Inferior parietal cortex (tissue), 1 donor: ENCODE data around the gene MRPL44.
A peak's percentile ranks its signal among the peaks of the same experiment; 100 is the strongest.
"Not testable (repeated sequence)": the region's sequence is repeated elsewhere in the genome, so short reads cannot be mapped to it uniquely, and the experiment has no call there.

Source experiments
- DNase-seq: peaks from one replicate; pipeline ENCODE4 v3.0.0-alpha.2; 2016; ENCODE audit errors: extremely low spot score

MRPL44 gene

DNA sequence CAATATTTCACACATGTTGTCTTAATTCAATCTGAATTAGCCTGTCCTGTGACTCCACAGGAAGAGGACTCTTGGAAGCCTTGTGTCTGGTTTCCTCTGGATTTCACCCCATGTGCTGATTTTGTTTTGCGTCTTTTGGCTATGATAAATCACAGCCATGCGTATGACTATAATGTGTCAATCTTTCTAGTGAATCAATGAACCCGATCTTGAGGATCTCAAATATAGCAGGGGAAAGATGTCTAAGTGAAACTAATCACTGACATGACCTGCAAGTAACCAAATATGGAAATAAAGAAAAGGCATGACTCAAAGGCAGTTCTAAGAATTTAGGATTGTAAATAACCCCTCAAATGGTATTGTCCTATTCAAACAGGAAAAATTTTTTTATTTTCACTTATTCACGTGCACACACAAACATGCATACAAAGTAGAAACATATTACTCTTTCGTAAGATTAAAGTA lies 20.4 kb upstream of the MRPL44 start:
- DNase-seq: no peak

DNA sequence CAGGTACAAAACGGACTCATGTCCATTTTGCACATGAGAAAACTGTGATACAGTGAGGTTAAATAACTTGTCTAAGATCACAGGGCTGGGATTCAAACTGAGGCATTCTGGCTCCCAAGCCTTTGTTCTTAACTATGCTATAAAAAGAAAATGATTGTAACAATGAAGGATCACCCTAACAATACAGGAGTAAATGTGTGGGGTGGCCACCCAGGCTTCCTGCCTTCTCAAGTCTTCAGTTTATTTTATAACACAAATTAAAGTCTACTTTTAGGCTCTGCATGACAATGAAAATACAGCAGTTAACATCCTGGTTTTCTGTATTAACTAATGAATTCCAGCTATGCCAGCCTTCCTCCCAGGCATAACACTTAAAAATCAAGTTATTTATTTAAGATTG lies 19.7 kb upstream of the MRPL44 start:
- no peak for DNase-seq

DNA sequence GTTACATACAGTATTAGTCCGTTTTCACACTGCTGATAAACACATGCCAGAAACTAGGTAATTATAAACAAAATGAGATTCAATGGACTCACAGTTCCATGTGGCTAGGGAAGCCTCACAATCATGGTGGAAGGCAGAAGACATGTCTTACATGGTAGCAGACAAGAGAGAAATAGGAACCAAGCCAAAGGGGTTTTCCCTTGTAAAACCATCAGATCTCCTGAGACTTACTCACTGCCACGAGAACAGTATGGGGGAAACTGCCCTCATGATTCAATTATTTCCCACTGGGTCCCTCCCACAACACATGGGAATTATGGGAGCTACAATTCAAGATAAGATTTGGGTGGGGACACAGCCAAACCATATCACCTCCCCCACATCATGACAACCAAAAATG lies 17.8 kb upstream of the MRPL44 start:
- DNase-seq: not testable (repeated sequence)

DNA sequence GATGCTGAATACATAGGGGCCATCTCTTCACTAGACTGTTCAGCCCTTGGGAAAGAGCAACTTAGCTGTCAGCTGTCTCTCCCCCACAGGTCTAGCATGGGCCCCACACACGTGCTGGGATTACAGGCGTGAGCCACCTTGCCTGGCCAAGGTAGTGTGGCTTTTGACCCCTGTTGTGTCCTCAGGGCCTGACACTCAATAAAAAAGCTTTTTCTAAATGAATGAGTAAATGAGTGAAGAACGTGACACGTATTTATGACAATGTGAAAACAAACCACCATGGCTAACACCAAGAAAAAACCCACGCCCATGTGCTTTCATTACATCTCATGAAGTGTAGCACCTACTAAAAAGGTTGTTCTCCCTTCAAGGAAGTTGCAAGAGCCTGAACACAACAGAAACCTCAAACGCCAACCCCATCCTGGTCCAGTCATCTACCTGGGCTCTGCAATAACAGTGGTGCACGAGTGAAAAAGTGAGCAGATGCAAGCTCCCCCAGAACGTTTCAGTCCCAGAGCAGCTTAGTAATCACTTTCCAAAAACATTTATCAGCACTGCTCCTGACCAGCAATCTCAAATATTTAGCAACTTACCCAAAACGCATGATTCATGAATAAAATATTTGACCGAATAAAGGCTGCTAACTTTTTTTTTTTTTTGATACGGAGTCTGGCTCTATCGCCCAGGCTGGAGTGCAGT lies 15.5 kb upstream of the MRPL44 start:
- DNase-seq: no peak

DNA sequence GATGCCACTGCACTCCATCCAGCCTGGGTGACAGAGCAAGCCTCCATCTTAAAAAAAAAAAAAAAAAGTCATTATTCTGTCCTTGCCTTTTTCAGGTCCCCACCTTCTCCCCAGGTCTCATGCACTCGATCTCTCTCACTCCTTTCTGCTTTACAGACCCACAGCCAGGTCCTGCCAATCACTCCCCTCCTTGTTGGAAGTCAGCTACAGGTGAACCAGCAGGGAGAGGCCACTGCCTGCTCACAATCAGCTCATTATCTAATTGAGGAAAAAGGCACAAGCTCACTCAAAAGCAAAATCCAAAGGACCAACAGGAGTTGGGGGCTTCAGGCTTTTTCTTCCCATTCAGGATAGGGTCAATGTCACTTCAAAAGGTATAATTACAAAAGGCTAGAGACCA lies 14.1 kb upstream of the MRPL44 start:
- no peak for DNase-seq

DNA sequence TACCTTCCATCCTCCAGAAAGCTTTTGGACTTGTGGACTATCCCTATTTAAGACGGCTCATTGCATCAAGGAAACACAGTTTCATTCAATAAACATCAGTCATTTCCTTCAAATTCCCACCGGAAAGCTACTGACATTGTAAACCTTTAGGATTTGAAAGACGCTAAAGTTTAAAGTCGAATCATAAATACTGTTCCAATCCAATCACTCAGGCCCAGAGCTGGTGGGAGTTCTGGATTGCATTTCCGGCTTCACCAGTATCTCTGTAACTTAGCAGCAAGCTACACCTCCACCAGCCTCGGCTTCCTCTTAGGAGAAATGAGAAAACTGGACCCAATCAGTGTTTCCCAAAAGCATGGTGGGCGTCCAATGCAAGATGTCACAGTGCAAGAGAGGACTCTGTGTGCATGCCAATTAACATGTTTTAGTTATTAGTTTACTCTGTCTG lies 13.7 kb upstream of the MRPL44 start:
- DNase-seq: no peak

DNA sequence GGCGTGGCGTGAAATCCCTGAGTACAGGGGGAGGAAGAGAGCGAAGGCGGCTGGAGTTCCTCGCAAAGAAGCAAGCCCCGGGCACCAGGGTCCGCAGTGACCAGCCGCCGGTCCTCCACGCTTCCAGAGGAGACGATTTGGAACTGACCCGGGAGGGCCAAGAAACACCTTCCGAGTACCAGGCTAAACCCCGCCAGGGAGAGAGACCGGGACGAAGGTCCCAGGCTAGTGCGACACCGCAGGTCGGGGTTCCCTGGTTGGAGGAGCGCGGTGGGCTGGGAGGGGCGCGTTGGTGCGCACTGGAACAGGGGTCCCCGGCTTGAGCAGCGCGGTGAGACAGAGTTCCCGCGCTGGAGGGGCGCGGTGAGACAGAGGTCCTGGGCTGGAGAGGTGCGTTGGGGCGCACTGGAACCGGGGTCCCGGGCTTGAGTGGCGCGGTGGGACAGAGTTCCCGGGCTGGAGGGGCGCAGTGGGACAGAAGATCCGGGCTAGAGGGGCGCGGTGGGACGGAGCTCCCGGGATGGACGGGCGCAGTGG lies 13.0 kb upstream of the MRPL44 start:
- DNase-seq: no peak

DNA sequence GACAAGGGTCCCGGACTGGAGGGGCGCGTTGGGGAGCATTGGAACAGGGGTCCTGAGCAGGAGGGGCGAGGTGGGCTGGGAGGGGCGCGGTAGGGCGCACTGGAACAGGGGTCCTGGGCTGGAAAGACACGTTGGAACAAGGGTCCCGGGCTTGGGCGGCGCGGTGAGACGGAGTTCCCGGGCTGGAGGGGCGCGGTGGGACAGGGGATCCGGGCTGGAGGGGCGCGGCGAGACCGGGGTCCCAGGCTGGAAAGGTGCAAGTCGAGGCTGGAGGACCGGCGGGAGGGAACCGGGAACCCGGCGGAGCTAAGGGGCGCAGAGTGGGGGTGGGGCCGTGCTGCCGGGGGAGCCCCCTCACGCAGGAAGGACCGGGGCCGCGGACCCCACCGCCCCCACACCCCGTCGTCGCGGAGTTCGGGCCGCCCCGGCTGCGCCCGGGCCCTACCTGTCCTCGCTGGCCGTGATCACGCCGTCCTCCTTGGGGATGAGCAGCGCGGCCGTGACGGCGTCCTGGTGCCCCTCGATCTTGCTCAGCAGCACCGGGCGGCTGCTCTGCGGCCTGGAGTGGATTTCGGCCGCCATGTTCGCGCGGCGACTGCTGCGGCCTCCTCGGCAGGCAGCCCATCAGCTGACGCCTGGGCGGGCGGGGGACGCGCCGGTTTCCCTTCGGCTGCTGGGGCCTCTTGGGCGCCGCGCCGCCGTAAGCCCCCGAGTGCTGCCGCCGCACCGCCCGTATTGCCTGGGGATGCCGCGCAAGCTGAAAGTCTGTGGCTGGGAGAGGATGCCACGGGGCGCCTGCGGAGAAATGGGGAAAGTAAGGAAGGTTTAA lies 12.3 kb upstream of the MRPL44 start, which contains the start of gene WDFY1:
Gene WDFY1 (minus strand): TSS at position 633 of the 829 bp plus-strand sequence. CDS start 51 bp downstream, at position 582.
- peak; percentile 85 for DNase-seq

DNA sequence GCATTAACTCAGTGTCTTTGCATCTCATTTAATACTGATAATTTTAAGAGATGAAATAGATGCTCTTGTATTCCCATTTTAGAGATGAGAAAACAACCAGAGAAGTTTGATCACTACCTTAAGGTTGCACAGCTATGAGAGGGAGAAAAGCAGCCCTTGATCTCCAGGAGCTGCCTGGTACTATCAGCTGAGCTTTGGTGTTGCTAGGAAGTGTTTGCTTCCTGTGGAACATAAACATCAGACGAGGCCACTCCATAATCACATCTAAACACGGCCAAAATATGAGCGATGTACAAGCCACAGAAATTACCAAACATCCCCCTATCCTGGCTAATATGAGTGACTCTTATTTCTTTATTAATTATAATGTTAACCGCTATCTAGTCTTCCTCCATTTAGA lies 11.5 kb upstream of the MRPL44 start:
- DNase-seq: no peak

DNA sequence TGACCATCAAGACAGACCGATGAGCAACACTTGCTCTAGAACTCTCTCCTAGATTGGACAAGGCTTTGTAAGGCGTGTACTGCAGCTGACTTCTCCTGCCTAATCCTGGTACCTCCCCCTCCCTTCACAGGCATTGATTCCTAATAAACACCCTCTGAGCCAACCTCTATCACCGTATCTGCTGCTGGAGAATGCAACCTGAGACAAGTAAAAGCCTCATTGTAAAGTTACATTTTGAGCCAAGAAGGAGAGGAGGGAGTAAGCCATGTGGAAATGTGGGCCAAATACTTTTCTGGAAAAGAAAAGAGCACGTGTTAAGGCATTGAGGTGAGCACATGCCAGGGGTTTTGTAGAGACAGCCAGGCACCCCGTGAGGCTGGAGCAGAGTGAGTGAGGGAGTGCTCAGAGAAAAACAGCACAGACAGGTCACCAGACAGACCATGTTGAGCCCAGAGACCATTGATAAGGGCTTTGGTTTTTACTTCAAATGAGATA lies 9.5 kb upstream of the MRPL44 start:
- no peak for DNase-seq

DNA sequence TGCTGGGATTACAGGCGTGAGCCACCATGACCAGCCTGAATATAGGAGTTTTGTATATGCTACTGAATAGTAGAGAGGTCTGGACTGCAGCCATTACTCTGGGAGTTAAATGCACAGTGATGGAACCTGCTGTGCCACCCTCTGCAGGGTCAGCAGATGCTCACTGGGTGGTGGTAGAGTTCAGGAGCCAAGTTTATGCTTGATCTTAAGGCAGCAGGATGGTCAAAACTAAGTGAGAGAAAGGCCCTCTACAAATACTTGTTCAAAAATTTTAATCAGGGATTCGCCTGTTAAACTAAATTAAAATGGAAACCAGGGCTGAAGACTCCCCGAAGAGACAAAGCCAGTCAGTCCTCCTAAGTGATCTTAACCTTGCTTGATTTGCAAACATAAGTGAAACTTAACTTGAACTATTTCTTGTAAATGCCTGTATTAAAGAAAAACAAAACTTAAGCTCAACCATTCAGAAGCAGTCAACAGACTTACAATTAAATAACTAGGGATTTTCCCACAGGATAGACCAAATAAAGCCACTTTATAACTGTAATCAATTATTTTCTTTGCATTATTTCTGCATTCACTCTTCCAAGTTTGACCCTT lies 7.9 kb upstream of the MRPL44 start:
- no peak for DNase-seq

DNA sequence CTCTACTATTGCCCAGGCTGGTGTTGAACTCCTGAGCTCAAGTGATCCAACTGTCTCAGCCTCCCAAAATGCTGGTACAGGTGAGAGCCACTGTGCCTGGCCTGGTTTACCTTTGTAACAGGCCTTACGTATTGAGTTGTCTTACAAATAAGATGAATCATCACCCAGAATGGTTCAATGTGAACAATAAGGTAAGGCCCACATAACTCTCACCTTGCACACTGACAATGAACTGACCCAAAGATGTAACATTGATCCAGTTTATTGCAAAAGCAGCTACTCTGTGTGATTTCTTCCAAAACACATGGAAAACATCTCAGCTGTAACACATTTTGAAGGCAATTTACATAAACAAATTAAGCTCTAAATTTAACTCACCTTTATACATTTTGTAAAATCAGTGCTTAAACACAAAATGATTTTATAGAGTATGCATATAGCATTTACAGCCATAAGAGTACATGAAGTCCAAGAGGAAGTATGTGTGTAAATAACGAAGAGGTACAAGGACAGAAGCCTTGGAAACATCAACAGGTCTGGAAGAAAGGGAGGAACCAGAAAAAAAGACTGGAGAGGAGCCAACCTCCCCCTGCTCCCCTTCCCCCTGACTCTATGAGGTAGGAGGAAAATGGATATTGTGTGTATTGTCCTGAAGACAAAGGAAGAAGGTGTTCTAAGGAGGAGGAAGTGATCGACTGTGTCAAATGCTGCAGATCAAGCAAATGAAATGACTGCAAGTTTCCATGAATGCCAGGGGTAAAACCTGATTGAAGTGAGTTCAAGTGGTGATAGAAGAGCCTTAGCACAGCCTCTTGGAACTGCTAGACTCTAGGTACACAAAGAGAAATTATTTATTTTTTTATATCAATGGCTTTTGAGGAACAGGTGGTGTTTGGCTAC lies 6.6 kb upstream of the MRPL44 start:
- no peak for DNase-seq

DNA sequence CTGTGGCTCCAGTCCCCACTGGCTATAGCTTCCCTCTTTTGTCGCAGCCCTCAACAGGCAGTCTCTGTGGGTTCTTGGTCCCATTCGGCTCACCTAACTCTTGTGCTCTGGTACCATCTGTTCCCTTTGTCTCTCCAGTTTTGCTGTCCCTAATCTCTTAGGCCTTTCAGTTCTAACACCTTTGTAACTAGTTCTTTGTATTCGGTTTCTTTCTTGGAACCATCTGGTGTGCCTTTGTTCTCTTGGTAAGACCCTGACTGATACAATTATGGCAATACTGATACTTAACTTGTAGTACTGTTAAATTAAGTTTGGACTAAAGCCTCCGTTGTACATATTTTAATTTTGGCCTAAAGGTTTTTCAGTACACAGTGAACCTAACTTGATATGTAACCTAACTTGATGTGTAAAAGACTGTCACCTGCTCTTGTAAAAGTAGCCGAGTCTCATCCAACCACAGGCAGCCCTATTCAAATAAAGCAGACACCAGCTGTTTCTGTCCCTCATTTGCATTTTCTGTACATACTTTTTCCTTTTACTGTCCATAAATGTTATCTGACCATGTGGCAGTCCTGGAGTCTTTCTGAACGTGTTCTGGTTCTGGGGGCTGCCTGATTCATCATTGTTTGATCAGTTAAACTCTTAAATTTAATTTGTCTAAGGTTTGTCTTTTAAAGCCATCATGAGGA lies 4.8 kb upstream of the MRPL44 start:
- DNase-seq: no peak

DNA sequence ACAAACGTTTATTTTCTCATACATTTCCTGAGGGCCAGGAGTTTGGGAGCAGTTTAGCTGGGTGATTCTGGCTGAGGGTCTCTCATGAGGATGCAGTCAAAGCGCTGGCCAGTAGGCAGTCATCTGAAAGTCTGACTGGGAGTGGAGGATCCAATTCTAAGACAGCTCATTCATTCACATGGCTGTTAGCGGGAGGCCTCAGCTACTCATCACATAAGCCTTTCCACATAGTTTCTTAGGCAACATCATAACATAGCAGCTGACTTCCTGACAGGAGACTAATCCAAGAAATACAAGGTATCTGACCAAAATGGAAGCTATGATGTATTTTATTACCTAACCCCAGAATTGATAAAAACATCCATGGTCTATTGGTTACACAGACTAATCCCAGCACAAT lies 2.9 kb upstream of the MRPL44 start:
- no peak for DNase-seq

DNA sequence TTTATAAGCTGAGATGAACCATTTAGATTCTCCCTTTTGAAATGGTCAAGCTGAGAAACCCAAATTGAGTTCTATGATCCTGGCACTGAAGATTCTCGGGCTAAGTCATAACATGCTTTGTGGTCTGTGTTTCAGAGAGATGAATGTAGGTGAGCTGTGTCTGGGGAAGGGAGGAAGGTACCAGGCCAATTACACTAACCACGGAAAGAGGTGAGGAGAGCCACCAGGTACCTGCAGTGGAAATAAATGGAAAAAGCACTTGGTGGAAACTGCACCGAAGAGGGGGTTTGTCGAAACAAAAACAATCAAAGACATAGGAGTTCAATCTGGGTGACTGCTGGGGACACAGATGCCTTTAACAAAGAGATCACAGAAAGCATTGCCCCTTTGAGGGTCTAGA lies 963 bp upstream of the MRPL44 start:
- DNase-seq: no peak

DNA sequence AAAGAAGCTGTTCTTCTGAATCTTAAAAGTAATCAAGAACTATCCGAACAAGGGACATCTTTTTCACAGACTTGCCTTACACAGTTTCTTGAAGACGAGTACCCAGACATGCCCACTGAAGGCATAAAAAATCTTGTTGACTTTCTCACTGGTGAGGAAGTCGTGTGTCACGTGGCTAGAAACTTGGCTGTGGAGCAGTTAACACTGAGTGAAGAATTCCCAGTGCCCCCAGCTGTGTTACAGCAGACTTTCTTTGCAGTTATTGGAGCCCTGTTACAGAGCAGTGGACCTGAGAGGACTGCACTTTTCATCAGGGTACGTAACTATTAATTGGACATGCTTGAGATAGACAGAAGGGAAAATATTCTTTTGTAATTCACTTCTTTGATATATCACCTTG lies 2.4 kb downstream of the MRPL44 start:
- DNase-seq: no peak

DNA sequence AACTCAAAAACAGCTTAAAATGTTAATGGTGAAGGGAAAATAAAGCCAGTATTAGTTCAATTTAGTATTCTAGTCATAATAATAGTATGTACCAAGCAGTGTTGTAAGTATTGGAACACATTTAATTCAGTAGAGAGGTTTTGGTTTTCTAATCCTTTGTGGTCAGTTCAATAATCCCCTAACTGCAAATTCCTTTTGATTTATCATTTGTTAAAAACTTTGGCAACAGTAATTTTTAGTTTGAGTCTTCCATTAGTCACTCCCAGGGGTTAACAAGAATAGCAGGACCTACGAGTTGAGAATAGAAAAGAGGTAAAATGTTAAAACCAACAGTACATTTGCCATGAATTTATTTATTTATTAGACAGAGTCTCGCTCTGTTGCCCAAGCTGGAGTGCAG lies 10.7 kb downstream of the MRPL44 start:
- no peak for DNase-seq

DNA sequence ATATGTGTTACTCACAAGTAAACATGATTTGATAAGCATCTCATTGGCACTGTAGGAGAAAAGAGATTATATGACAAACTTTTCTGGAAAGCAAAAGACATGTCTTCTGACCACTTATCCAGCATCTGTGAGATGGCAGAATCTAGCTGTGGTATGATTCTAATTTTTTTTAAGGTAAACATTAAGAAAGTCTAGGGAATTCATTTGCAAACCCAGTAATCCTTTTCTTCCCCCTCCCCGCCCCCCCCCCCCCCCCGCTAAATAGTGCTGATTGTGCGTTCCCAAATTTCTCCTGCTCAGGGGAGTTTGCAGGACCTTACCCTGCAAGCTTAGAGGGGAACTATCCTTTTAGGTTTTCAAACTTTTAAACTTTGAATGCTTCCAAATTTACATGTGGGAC lies 12.1 kb downstream of the MRPL44 start:
- DNase-seq: no peak

DNA sequence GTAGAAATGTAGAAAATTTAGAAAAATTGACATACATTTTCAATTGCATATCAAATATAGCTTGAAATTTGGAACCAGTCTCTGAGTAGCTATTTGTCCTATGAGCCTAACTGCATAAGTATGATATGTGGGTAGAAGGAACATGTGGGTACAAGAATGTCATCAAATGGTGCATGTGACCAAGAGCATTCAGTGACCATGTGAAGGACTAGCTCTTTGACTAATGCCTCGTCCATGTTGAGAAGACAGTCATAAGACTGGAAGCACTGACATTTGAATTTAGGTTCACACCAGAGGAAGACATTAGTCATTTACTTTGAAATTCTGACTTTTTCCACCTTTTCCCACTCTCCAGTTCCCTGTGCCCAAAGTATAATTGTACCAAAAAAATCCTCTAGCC lies 12.6 kb downstream of the MRPL44 start:
- no peak for DNase-seq

DNA sequence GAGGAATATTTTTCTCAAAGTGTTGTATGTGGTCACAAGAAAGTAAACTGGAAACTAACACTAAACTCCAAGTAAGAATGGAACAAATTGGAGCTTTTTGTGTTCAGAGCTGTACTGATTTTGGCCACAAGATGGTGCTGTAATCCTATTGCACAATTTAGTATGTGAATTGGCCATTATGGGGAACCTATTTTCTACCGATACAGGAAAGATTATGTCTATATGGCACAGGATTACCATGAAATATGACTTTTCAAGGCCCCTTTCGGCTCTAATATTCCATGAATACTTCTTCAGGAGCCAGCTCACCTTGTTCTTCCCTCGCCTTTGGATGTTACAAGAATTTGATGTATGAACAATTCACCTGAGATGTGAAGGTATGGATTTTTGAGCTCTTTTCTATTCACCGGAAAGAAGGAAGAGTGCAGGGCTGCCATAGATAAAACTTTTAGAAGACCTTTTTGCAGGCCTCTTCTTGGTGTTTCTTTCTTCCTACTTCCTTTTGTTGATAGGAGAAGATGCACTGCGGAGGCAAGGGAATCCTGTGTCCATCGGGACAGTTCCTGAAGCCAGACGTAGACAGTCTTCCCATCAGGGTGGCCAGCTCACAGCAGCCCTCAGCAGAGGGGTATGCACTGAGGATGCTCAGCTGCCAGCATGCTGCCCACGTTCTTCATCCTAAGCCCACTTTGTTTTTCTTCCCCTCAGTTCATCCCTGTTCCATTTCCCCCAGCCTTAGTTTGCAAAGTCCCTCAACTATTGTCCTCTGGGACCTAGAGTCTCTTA lies 13.3 kb downstream of the MRPL44 start:
- peak; percentile 94 for DNase-seq
